ENCODE measurements around the gene PTGES. TPM values are rescaled to one million over a fixed set of nuclear protein-coding genes. Genes with fewer than 3 reads are reported as not detected.
A peak's percentile ranks its signal among the peaks of the same experiment; 100 is the strongest.

Gene PTGES
- total RNA-seq, 1 experiment from 2014 or later: 74.0 TPM

DNA sequence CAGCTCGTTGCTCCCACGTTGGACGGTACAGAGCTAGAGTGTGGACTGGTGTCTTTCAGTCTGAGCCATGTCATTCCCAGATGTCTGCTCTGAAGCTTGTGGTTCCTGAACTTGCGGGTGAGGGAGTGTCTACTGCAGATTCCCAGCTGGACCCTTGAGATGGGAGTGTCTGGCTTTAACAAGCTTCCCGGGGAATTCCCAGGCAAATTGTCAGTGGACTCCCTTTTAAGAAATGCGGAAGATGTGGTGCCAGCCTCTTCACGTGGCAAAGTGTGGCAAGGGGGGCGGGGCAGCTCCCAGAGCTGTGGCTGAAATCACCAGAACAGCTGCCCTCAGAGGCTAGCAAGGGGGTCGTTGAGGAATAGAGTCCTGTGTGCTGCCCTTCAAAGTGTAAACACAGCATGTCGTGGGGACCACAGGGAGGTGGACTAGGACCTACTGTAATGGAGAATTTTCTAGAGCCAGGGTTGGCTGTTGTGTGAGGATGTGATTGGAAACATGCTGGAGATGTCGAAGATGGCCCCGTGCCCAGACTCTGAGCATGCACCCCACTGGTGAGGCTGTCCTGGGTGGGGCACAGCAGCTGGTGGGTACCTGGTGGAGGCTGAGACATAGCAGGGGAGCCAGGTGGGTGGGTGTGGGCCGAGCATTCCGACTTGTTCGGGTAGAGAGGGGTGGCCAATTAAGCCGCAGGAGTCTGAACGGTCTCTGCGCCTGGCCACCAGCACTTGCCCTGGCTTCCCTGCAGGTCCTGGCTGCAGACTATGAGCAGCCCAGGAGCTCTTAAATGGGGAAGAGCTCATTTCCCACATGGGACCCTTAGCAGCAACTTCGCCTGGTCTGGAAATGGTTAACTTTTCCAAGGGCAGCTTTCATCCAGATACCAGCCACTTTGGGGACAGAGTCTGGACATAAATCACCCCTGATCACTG lies 50.0 kb downstream of the PTGES start:
- DNase-seq (ENCODE audit: unreplicated experiment): peak; percentile 63
- H3K27ac Mint-ChIP-seq (ENCODE audit: low read depth, unreplicated experiment): no peak overlapping the region
- no TSS peak for BruUV-seq (replicated peaks)
- no peaks in the 10 kb centered on the region for H3K4me1 Mint-ChIP-seq (ENCODE audit: insufficient read depth, unreplicated experiment)
- intact Hi-C loops (cut with micrococcal nuclease): no loop called here
- H3K27me3 Mint-ChIP-seq (ENCODE audit: insufficient read depth, unreplicated experiment): no peaks in the 10 kb centered on the region
- no peaks in the 10 kb centered on the region for H3K9me3 Mint-ChIP-seq (ENCODE audit: unreplicated experiment)
- ChIA-PET POLR2A (interaction anchor here (0.6 to 1.1 kb wide), 3 partner anchors 22 to 573 kb away, joined by 3 to 4 read pairs (median 3); no protein-coding TSS in a partner anchor), CTCF (interaction anchor here (1.9 kb wide), 1 partner anchor 81 kb away, joined by 8 read pairs; no protein-coding TSS in a partner anchor)
- no peak overlapping the region for H3K4me3 Mint-ChIP-seq (ENCODE audit: unreplicated experiment)
- H3K36me3 Mint-ChIP-seq (ENCODE audit: insufficient read depth, unreplicated experiment): peaks cover 4% of the 10 kb centered on the region
- TF ChIP-seq, protein P1, sequence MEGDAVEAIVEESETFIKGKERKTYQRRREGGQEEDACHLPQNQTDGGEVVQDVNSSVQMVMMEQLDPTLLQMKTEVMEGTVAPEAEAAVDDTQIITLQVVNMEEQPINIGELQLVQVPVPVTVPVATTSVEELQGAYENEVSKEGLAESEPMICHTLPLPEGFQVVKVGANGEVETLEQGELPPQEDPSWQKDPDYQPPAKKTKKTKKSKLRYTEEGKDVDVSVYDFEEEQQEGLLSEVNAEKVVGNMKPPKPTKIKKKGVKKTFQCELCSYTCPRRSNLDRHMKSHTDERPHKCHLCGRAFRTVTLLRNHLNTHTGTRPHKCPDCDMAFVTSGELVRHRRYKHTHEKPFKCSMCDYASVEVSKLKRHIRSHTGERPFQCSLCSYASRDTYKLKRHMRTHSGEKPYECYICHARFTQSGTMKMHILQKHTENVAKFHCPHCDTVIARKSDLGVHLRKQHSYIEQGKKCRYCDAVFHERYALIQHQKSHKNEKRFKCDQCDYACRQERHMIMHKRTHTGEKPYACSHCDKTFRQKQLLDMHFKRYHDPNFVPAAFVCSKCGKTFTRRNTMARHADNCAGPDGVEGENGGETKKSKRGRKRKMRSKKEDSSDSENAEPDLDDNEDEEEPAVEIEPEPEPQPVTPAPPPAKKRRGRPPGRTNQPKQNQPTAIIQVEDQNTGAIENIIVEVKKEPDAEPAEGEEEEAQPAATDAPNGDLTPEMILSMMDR (IDR thresholded peaks at IDR 0.05; ENCODE audit: unreplicated experiment): no peak

DNA sequence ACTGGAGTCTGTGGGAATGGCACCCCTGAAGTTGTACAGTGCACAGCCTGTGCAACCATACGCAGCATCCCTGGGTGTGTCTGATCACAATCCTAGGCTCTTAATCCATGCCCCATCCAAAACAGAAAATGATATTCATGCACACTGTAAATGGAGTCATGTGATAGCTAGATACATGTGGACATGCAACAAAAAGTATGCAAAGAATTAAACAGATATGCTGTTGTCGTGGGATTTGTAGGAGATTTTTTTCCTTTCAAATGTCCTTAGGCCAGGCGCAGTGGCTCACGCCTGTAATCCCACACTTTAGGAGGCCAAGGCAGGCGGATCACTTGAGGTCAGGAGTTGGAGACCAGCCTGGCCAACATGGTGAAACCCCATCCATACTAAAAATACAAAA lies 51.3 kb downstream of the PTGES start:
- H3K4me3 Mint-ChIP-seq (ENCODE audit: unreplicated experiment): no peak overlapping the region
- no peaks in the 10 kb centered on the region for H3K9me3 Mint-ChIP-seq (ENCODE audit: unreplicated experiment)
- CTCF ChIA-PET: interaction anchor here (0.7 to 0.9 kb wide), 2 partner anchors 9 to 14 kb away, joined by 3 read pairs; no protein-coding TSS in a partner anchor
- no peak for DNase-seq (ENCODE audit: unreplicated experiment)
- no peaks in the 10 kb centered on the region for H3K4me1 Mint-ChIP-seq (ENCODE audit: insufficient read depth, unreplicated experiment)
- H3K36me3 Mint-ChIP-seq (ENCODE audit: insufficient read depth, unreplicated experiment): no peaks in the 10 kb centered on the region
- intact Hi-C loops (cut with micrococcal nuclease): no loop called here
- H3K27me3 Mint-ChIP-seq (ENCODE audit: insufficient read depth, unreplicated experiment): peaks cover 8% of the 10 kb centered on the region
- no TSS peak for BruUV-seq (replicated peaks)
- POLR2A ChIA-PET: interaction anchor here (0.6 to 1.1 kb wide), 2 partner anchors 8 to 20 kb away, joined by 3 read pairs; no protein-coding TSS in a partner anchor
- no peak overlapping the region for H3K27ac Mint-ChIP-seq (ENCODE audit: low read depth, unreplicated experiment)
- TF ChIP-seq, protein P1 (IDR thresholded peaks at IDR 0.05; ENCODE audit: unreplicated experiment): no peak

DNA sequence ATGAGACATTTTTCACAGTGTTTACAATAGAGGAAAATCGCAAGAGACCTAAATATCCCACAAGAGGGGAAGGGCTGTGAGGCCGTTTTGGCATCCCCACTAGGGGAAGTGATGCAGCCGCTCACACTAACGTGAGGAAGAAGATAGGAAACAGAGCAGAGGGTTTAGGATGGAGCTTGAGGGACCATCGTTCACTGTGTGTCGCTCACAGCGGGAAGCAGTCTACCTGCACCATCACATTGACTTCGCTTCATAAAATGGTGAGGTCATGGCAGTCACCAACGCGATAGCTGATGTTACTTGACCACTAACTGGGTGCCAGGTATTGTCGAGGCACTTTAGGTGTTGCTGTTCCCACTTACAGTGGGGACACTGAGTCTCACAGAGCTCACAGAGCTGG lies 51.8 kb downstream of the PTGES start:
- Mint-ChIP-seq H3K9me3 (ENCODE audit: unreplicated experiment) (no peaks in the 10 kb centered on the region), H3K4me1 (ENCODE audit: insufficient read depth, unreplicated experiment) (no peaks in the 10 kb centered on the region), H3K27me3 (ENCODE audit: insufficient read depth, unreplicated experiment) (peaks cover 13% of the 10 kb centered on the region), H3K36me3 (ENCODE audit: insufficient read depth, unreplicated experiment) (no peaks in the 10 kb centered on the region), H3K27ac (ENCODE audit: low read depth, unreplicated experiment) (no peak overlapping the region), H3K4me3 (ENCODE audit: unreplicated experiment) (no peak overlapping the region)
- TF ChIP-seq, protein P1 (IDR thresholded peaks at IDR 0.05; ENCODE audit: unreplicated experiment): no peak
- intact Hi-C loops (cut with micrococcal nuclease): no loop called here
- POLR2A ChIA-PET: no interaction called here
- CTCF ChIA-PET: interaction anchor here (0.7 to 0.9 kb wide), 2 partner anchors 8 to 15 kb away, joined by 3 read pairs; no protein-coding TSS in a partner anchor
- BruUV-seq (replicated peaks): no TSS peak
- DNase-seq (ENCODE audit: unreplicated experiment): no peak

DNA sequence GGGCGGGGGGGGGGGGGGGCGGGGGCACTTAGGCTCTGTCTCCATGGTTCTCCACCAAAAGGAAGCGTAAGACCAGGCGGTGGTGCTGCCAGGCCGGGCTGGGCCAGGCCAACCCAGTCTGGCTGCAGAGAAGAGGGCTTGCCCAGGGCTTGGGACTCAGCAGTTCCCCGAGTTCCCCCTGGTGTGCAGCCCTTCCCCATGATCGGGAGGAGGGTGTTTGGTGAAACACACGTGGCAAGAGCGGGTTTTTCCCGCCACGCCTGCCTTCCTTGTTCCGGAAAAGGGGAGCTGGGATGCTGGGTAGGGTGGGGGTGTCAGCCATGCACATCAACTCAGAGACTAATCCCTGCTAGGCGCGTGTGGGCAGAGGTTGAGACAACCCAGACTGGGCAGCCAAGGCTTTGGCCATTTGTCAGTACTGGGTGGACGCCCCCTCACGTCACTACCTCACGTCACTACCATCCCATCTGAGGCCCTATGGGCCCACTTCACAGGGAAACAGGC lies 54.5 kb downstream of the PTGES start:
- H3K27me3 Mint-ChIP-seq (ENCODE audit: insufficient read depth, unreplicated experiment): peaks cover 25% of the 10 kb centered on the region
- BruUV-seq (replicated peaks): no TSS peak
- H3K4me3 Mint-ChIP-seq (ENCODE audit: unreplicated experiment): no peak overlapping the region

More for the DNA sequence above, 54.5 kb downstream of the PTGES start:
- Mint-ChIP-seq H3K4me1 (ENCODE audit: insufficient read depth, unreplicated experiment) (no peaks in the 10 kb centered on the region), H3K36me3 (ENCODE audit: insufficient read depth, unreplicated experiment) (no peaks in the 10 kb centered on the region), H3K27ac (ENCODE audit: low read depth, unreplicated experiment) (no peak overlapping the region), H3K9me3 (ENCODE audit: unreplicated experiment) (no peaks in the 10 kb centered on the region)
- TF ChIP-seq, protein P1 (IDR thresholded peaks at IDR 0.05; ENCODE audit: unreplicated experiment): no peak
- CTCF ChIA-PET: interaction anchor here (0.6 to 1.2 kb wide), 2 partner anchors 22 to 39 kb away, joined by 3 to 4 read pairs; no protein-coding TSS in a partner anchor
- intact Hi-C loops (cut with micrococcal nuclease): no loop called here
- POLR2A ChIA-PET: interaction anchor here (0.7 kb wide), 1 partner anchor 24 kb away, joined by 3 read pairs; no protein-coding TSS in a partner anchor
- no peak for DNase-seq (ENCODE audit: unreplicated experiment)
